GM23338 (cell line): ENCODE data around the gene DCPS. TPM values are rescaled to one million over a fixed set of nuclear protein-coding genes. Genes with fewer than 3 reads are reported as not detected.

ENCODE experiments used
- ATAC-seq: fragments of 200-7000 bp; cut with Tn5 transposase; 3 replicates; pipeline ENCODE4 v1.9.1; 2020
- DNase-seq: peaks from one replicate; pipeline ENCODE4 v3.0.0-alpha.2; 2015; ENCODE audit warnings: low spot score
- H2AFZ ChIP-seq: fragments of 200-600 bp; sonication (generic); 2 replicates; pipeline ENCODE4 v1.8.0; 2016; ENCODE audit warnings: antibody characterized with exemption, mild to moderate bottlenecking, moderate library complexity
- H3F3A ChIP-seq: fragments of 200-600 bp; sonication (generic); replicated peaks from 2 replicates; pipeline ENCODE4 v1.8.0; 2017; ENCODE audit warnings: antibody characterized with exemption, mixed run types, low read depth
- H3K27ac ChIP-seq: fragments of 200-600 bp; sonication (generic); 2 replicates; pipeline ENCODE4 v1.6.1; 2016; ENCODE audit warnings: low read depth
- H3K27me3 ChIP-seq: fragments of 200-600 bp; sonication (generic); 2 replicates; pipeline ENCODE4 v1.8.0; 2016; ENCODE audit warnings: mild to moderate bottlenecking, mixed run types, moderate library complexity; ENCODE audit not compliant: insufficient read depth
- H3K36me3 ChIP-seq: fragments of 200-600 bp; sonication (generic); 2 replicates; pipeline ENCODE4 v1.8.0; 2016; ENCODE audit warnings: mild to moderate bottlenecking; ENCODE audit not compliant: insufficient read depth
- H3K4me1 ChIP-seq: fragments of 200-600 bp; sonication (generic); 2 replicates; pipeline ENCODE4 v1.8.0; 2016; ENCODE audit warnings: mild to moderate bottlenecking, moderate library complexity; ENCODE audit not compliant: insufficient read depth
- H3K4me2 ChIP-seq: fragments of 200-600 bp; sonication (generic); 2 replicates; pipeline ENCODE4 v1.7.1; 2017; ENCODE audit warnings: mixed run types
- H3K4me3 ChIP-seq: fragments of 200-600 bp; sonication (generic); 2 replicates; pipeline ENCODE4 v1.6.1; 2016; ENCODE audit warnings: mixed run types
- H3K79me2 ChIP-seq: fragments of 200-600 bp; sonication (generic); replicated peaks from 2 replicates; pipeline ENCODE4 v1.8.0; 2017; ENCODE audit warnings: mild to moderate bottlenecking; ENCODE audit not compliant: insufficient read depth
- H3K9me2 ChIP-seq: fragments of 200-600 bp; sonication (generic); 2 replicates; pipeline ENCODE4 v1.8.0; 2017; ENCODE audit not compliant: insufficient read depth
- H4K20me1 ChIP-seq: fragments of 200-600 bp; sonication (generic); replicated peaks from 2 replicates; pipeline ENCODE4 v1.8.0; 2017; ENCODE audit warnings: mild to moderate bottlenecking; ENCODE audit not compliant: insufficient read depth
- H3K27ac Mint-ChIP-seq: 2 replicates; pipeline ENCODE4 v1.8.0; 2020; ENCODE audit warnings: inconsistent platforms, mild to moderate bottlenecking, moderate library complexity, mixed read lengths
- H3K27me3 Mint-ChIP-seq: 3 replicates; pipeline ENCODE4 v1.8.0; 2022; ENCODE audit warnings: low read depth, mild to moderate bottlenecking, moderate library complexity, mixed read lengths, inconsistent platforms; ENCODE audit not compliant: insufficient read depth, poor library complexity
- H3K36me3 Mint-ChIP-seq: 3 replicates; pipeline ENCODE4 v1.8.0; 2021; ENCODE audit warnings: low read depth, mild to moderate bottlenecking, inconsistent platforms, moderate library complexity, mixed read lengths
- H3K4me1 Mint-ChIP-seq: 3 replicates; pipeline ENCODE4 v1.8.0; 2020; ENCODE audit warnings: mild to moderate bottlenecking, inconsistent platforms, mixed read lengths
- H3K4me3 Mint-ChIP-seq: 3 replicates; pipeline ENCODE4 v1.8.0; 2021; ENCODE audit warnings: moderate library complexity, mild to moderate bottlenecking, inconsistent platforms, mixed read lengths
- H3K9me3 Mint-ChIP-seq: 3 replicates; pipeline ENCODE4 v1.8.0; 2020; ENCODE audit warnings: moderate library complexity, mild to moderate bottlenecking, inconsistent platforms, mixed read lengths
- CREB1 ChIP-seq: fragments of 250-450 bp; sonication (Bioruptor Pico); IDR thresholded peaks from 2 replicates; pipeline ENCODE4 v1.5.0; 2020; ENCODE audit warnings: low read depth, mild to moderate bottlenecking, moderate library complexity
- EZH2 ChIP-seq: fragments of 200-600 bp; sonication (generic); IDR thresholded peaks from one replicate; pipeline ENCODE4 v1.8.0; 2017; ENCODE audit warnings: antibody characterized with exemption, mild to moderate bottlenecking, low read depth; ENCODE audit not compliant: unreplicated experiment
- EZH2phosphoT487 ChIP-seq: fragments of 200-600 bp; sonication (generic); IDR thresholded peaks from one replicate; pipeline ENCODE4 v1.8.1; 2018; ENCODE audit warnings: antibody characterized with exemption; ENCODE audit not compliant: unreplicated experiment
- JUNB ChIP-seq: IDR thresholded peaks from one replicate; pipeline ENCODE4 v1.6.1; 2016; ENCODE audit warnings: antibody characterized with exemption; ENCODE audit not compliant: unreplicated experiment
- NANOG ChIP-seq: IDR thresholded peaks from 2 replicates; pipeline ENCODE4 v1.6.1; 2016; ENCODE audit warnings: antibody characterized with exemption, borderline replicate concordance
- POLR2AphosphoS5 ChIP-seq: IDR thresholded peaks from 2 replicates; pipeline ENCODE4 v1.6.1; 2016; ENCODE audit warnings: antibody characterized with exemption, low read depth
- STAT1 ChIP-seq: IDR thresholded peaks from one replicate; pipeline ENCODE4 v1.6.1; 2016; ENCODE audit warnings: antibody characterized with exemption; ENCODE audit not compliant: unreplicated experiment
- ZNF114 ChIP-seq: fragments of 250-450 bp; sonication (Bioruptor Pico); IDR thresholded peaks from 2 replicates; pipeline ENCODE4 v1.5.0; 2020; ENCODE audit warnings: mild to moderate bottlenecking, moderate library complexity
- ZNF331 ChIP-seq: fragments of 250-450 bp; sonication (Bioruptor Pico); IDR thresholded peaks from 2 replicates; pipeline ENCODE4 v1.5.0; 2020; ENCODE audit warnings: low read depth, mild to moderate bottlenecking, moderate library complexity
- polyA plus RNA-seq: library from polyadenylated mRNA; unstranded; fragments of >200 nt; fragmentation: Nextera tagmentation; extraction: Ambion mirVana; gene quantifications from 2 replicates; pipeline ENCODE4 v1.2.1, GENCODE V29; 2016
- total RNA-seq: library from RNA; depleted of rRNA; stranded (reverse); fragments of >200 nt; shearing (Covaris generic); gene quantifications from 2 replicates; pipeline ENCODE4 v1.2.3, GENCODE V29; 2014
- TF ChIP-seq, protein P1 (sequence below): fragments of 250-450 bp; sonication (Bioruptor Pico); IDR thresholded peaks from 2 replicates; pipeline ENCODE4 v1.5.0; 2020; ENCODE audit warnings: mild to moderate bottlenecking, moderate library complexity
- TF ChIP-seq, protein P2 (sequence below): IDR thresholded peaks from 2 replicates; pipeline ENCODE4 v1.6.1; 2016; ENCODE audit warnings: antibody characterized with exemption
- TF ChIP-seq, protein P3 (sequence below), 2 experiments: fragments of 200-600 bp in 1 of 2; sonication (generic) in 1 of 2; conservative IDR thresholded peaks; 2 replicates each; pipeline versions ENCODE4 v1.5.1 to v1.6.1; 2016 to 2017; ENCODE audit warnings: antibody characterized with exemption in 2 of 2, low read depth in 2 of 2, mild to moderate bottlenecking in 2 of 2, moderate library complexity in 1 of 2

The DCPS gene
- total and polyA plus RNA-seq, 2 experiments from 2014 or later: 26.8 to 46.4 TPM

DNA sequence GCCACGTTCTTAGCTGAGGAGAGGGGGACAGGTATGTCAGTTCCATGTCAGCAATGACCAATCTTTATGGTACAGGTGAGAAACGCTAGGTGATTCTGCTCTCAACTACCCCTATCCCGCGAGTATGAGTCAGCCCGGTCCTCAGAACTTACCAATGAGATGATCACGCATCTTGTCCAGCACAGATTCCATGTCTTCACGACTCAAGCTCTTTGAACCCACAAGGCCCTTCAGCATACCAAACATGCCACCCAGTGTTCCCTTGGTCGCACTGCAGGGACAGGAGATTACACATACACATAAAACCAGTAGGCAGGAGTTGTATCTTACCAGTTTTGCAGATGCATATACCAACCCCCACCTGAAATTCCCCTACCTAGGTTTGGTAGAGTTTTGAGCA is 38.0 kb upstream of the DCPS start:
- Mint-ChIP-seq H3K4me3 (no peak overlapping the region), H3K4me1 (peaks cover 12% of the 10 kb centered on the region), H3K36me3 (peaks cover 71% of the 10 kb centered on the region), H3K27ac (no peak overlapping the region), H3K27me3 (peaks cover 11% of the 10 kb centered on the region), H3K9me3 (no peaks in the 10 kb centered on the region)
- H4K20me1 ChIP-seq: 0 out of 2 replicates have a peak, but pooled peaks cover 6% of the 10 kb centered on the region
- H3K9me2 ChIP-seq: no peaks in the 10 kb centered on the region
- no peak overlapping the region for H3K27ac ChIP-seq
- H3K36me3 ChIP-seq: peaks cover 45% of the 10 kb centered on the region
- H2AFZ ChIP-seq: no peak overlapping the region
- TF ChIP-seq EZH2 (no peak), ZNF114 (no peak), CREB1 (CRISPR knock-in tag) (no peak), POLR2AphosphoS5 (no peak)
- no peak overlapping the region for H3K4me2 ChIP-seq
- peaks cover 27% of the 10 kb centered on the region; the same call in 1 of the 2 replicates for H3F3A ChIP-seq
- peaks cover 35% of the 10 kb centered on the region for H3K79me2 ChIP-seq
- H3K27me3 ChIP-seq: no peaks in the 10 kb centered on the region
- DNase-seq: no peak
- no peak for ATAC-seq
- H3K4me3 ChIP-seq: no peak overlapping the region
- H3K4me1 ChIP-seq: peaks cover 9% of the 10 kb centered on the region; the same call in 1 of the 2 replicates

DNA sequence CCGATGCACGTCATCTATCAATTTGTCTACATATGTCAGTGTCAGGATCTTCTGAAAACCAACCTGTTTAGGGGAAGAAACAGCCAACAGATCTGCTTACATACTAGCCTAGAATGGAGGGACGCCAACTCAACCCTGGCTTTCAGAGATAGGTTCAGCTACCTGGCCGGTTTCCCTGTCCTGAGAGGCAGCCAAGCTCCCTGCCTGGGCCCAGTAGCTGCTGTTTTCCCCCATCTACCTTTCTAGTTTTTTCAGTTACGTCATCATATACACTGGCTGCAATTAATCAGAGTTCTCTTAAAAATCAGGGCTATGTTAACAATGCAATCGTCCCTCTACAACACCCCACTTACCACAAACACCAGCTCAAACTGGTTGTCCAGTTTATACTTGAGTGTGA is 36.2 kb upstream of the DCPS start:
- Histone ChIP-seq H3K4me2 (peak overlapping the region; percentile 82), H3K36me3 (peaks cover 32% of the 10 kb centered on the region), H3K9me2 (no peaks in the 10 kb centered on the region), H3K79me2 (peaks cover 38% of the 10 kb centered on the region), H3F3A (peaks cover 27% of the 10 kb centered on the region; the same call in 1 of the 2 replicates), H3K4me3 (peak overlapping the region; percentile 70), H3K27me3 (no peaks in the 10 kb centered on the region), H3K27ac (peak overlapping the region; percentile 95), H3K4me1 (peaks cover 9% of the 10 kb centered on the region; the same call in 1 of the 2 replicates), H4K20me1 (no peaks in the 10 kb centered on the region), H2AFZ (no peak overlapping the region)
- Mint-ChIP-seq H3K36me3 (peaks cover 66% of the 10 kb centered on the region), H3K27ac (peak overlapping the region; percentile 99), H3K4me3 (peak overlapping the region; percentile 96), H3K9me3 (no peaks in the 10 kb centered on the region), H3K27me3 (peaks cover 13% of the 10 kb centered on the region), H3K4me1 (peaks cover 12% of the 10 kb centered on the region)
- ATAC-seq (no peak), DNase-seq (no peak)
- TF ChIP-seq, protein P1, sequence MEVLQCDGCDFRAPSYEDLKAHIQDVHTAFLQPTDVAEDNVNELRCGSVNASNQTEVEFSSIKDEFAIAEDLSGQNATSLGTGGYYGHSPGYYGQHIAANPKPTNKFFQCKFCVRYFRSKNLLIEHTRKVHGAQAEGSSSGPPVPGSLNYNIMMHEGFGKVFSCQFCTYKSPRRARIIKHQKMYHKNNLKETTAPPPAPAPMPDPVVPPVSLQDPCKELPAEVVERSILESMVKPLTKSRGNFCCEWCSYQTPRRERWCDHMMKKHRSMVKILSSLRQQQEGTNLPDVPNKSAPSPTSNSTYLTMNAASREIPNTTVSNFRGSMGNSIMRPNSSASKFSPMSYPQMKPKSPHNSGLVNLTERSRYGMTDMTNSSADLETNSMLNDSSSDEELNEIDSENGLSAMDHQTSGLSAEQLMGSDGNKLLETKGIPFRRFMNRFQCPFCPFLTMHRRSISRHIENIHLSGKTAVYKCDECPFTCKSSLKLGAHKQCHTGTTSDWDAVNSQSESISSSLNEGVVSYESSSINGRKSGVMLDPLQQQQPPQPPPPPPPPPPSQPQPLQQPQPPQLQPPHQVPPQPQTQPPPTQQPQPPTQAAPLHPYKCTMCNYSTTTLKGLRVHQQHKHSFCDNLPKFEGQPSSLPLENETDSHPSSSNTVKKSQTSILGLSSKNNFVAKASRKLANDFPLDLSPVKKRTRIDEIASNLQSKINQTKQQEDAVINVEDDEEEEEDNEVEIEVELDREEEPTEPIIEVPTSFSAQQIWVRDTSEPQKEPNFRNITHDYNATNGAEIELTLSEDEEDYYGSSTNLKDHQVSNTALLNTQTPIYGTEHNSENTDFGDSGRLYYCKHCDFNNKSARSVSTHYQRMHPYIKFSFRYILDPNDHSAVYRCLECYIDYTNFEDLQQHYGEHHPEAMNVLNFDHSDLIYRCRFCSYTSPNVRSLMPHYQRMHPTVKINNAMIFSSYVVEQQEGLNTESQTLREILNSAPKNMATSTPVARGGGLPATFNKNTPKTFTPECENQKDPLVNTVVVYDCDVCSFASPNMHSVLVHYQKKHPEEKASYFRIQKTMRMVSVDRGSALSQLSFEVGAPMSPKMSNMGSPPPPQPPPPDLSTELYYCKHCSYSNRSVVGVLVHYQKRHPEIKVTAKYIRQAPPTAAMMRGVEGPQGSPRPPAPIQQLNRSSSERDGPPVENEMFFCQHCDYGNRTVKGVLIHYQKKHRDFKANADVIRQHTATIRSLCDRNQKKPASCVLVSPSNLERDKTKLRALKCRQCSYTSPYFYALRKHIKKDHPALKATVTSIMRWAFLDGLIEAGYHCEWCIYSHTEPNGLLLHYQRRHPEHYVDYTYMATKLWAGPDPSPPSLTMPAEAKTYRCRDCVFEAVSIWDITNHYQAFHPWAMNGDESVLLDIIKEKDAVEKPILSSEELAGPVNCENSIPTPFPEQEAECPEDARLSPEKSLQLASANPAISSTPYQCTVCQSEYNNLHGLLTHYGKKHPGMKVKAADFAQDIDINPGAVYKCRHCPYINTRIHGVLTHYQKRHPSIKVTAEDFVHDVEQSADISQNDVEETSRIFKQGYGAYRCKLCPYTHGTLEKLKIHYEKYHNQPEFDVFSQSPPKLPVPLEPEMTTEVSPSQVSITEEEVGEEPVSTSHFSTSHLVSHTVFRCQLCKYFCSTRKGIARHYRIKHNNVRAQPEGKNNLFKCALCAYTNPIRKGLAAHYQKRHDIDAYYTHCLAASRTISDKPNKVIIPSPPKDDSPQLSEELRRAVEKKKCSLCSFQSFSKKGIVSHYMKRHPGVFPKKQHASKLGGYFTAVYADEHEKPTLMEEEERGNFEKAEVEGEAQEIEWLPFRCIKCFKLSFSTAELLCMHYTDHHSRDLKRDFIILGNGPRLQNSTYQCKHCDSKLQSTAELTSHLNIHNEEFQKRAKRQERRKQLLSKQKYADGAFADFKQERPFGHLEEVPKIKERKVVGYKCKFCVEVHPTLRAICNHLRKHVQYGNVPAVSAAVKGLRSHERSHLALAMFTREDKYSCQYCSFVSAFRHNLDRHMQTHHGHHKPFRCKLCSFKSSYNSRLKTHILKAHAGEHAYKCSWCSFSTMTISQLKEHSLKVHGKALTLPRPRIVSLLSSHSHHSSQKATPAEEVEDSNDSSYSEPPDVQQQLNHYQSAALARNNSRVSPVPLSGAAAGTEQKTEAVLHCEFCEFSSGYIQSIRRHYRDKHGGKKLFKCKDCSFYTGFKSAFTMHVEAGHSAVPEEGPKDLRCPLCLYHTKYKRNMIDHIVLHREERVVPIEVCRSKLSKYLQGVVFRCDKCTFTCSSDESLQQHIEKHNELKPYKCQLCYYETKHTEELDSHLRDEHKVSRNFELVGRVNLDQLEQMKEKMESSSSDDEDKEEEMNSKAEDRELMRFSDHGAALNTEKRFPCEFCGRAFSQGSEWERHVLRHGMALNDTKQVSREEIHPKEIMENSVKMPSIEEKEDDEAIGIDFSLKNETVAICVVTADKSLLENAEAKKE: no peak
- TF ChIP-seq, protein P2, sequence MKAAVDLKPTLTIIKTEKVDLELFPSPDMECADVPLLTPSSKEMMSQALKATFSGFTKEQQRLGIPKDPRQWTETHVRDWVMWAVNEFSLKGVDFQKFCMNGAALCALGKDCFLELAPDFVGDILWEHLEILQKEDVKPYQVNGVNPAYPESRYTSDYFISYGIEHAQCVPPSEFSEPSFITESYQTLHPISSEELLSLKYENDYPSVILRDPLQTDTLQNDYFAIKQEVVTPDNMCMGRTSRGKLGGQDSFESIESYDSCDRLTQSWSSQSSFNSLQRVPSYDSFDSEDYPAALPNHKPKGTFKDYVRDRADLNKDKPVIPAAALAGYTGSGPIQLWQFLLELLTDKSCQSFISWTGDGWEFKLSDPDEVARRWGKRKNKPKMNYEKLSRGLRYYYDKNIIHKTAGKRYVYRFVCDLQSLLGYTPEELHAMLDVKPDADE: no peak
- TF ChIP-seq ZNF114 (no peak), STAT1 (no peak), EZH2 (no peak), POLR2AphosphoS5 (no peak), NANOG (no peak), JUNB (no peak), ZNF331 (CRISPR knock-in tag) (no peak), CREB1 (CRISPR knock-in tag) (no peak), EZH2phosphoT487 (no peak)
- TF ChIP-seq, protein P3, sequence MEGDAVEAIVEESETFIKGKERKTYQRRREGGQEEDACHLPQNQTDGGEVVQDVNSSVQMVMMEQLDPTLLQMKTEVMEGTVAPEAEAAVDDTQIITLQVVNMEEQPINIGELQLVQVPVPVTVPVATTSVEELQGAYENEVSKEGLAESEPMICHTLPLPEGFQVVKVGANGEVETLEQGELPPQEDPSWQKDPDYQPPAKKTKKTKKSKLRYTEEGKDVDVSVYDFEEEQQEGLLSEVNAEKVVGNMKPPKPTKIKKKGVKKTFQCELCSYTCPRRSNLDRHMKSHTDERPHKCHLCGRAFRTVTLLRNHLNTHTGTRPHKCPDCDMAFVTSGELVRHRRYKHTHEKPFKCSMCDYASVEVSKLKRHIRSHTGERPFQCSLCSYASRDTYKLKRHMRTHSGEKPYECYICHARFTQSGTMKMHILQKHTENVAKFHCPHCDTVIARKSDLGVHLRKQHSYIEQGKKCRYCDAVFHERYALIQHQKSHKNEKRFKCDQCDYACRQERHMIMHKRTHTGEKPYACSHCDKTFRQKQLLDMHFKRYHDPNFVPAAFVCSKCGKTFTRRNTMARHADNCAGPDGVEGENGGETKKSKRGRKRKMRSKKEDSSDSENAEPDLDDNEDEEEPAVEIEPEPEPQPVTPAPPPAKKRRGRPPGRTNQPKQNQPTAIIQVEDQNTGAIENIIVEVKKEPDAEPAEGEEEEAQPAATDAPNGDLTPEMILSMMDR (conservative IDR thresholded peaks at IDR 0.05; ENCODE audit: low read depth in 2 of 2): no peak
